Ishikawa (cell line): ENCODE data around the gene ATG101.

Experiments used
- CEBPB ChIP-seq: IDR thresholded peaks from 2 replicates; pipeline ENCODE4 v1.6.1; 2012
- CREB1 ChIP-seq: IDR thresholded peaks from 2 replicates; pipeline ENCODE4 v1.6.1; 2012; ENCODE audit warnings: low read depth
- EGR1 ChIP-seq: IDR thresholded peaks from 2 replicates; pipeline ENCODE4 v1.6.1; 2012
- EP300 ChIP-seq: IDR thresholded peaks from 2 replicates; pipeline ENCODE4 v1.6.1; 2012; ENCODE audit warnings: borderline replicate concordance
- FOXM1 ChIP-seq: IDR thresholded peaks from 2 replicates; pipeline ENCODE4 v1.6.1; 2012; ENCODE audit warnings: low read depth, borderline replicate concordance
- MAX ChIP-seq: IDR thresholded peaks from 2 replicates; pipeline ENCODE4 v1.6.1; 2012
- NFIC ChIP-seq: IDR thresholded peaks from 2 replicates; pipeline ENCODE4 v1.6.1; 2012
- RAD21 ChIP-seq: IDR thresholded peaks from 2 replicates; pipeline ENCODE4 v1.6.1; 2012; ENCODE audit warnings: low read depth
- REST ChIP-seq: IDR thresholded peaks from 2 replicates; pipeline ENCODE4 v1.6.1; 2012; ENCODE audit warnings: low read depth, mild to moderate bottlenecking
- TAF1 ChIP-seq: IDR thresholded peaks from 2 replicates; pipeline ENCODE4 v1.6.1; 2012; ENCODE audit warnings: low read depth, mild to moderate bottlenecking
- TCF12 ChIP-seq: IDR thresholded peaks from 2 replicates; pipeline ENCODE4 v1.6.1; 2012; ENCODE audit warnings: low read depth
- TEAD4 ChIP-seq: IDR thresholded peaks from 2 replicates; pipeline ENCODE4 v1.6.1; 2012
- USF1 ChIP-seq: IDR thresholded peaks from 2 replicates; pipeline ENCODE4 v1.6.1; 2012
- YY1 ChIP-seq: IDR thresholded peaks from 2 replicates; pipeline ENCODE4 v1.6.1; 2012; ENCODE audit warnings: low read depth
- ZBTB7A ChIP-seq: IDR thresholded peaks from 2 replicates; pipeline ENCODE4 v1.6.1; 2012; ENCODE audit warnings: low read depth

Gene ATG101

GRCh38 chr12:52122904-52123303 is 53.1 kb downstream of the ATG101 start:
- TF ChIP-seq FOXM1 (no peak), TEAD4 (no peak), YY1 (no peak), RAD21 (no peak), TCF12 (no peak), CREB1 (no peak), NFIC (no peak), USF1 (no peak), TAF1 (no peak), EP300 (no peak), ZBTB7A (no peak), REST (no peak), EGR1 (no peak), CEBPB (no peak), MAX (no peak)

- TF ChIP-seq ZBTB7A = no peak
- TF ChIP-seq YY1 = no peak
- TF ChIP-seq TCF12 = no peak
- TF ChIP-seq MAX = no peak
- TF ChIP-seq TEAD4 = no peak
- TF ChIP-seq EGR1 = no peak
- TF ChIP-seq CREB1 = no peak
- TF ChIP-seq USF1 = no peak
- no peak for TF ChIP-seq EP300
Observed at GRCh38 chr12:52123487-52124186, 53.9 kb downstream of the ATG101 start.

GRCh38 chr12:52125476-52125900 is 55.7 kb downstream of the ATG101 start:
- no peak for TF ChIP-seq REST
- peak; percentile 63 for TF ChIP-seq YY1
- peak; percentile 90 for TF ChIP-seq EP300
- no peak for TF ChIP-seq TAF1
- TF ChIP-seq NFIC = peak; percentile 93
- TF ChIP-seq TEAD4 = peak; percentile 74
- peak; percentile 75; the same call in 1 of the 2 replicates for TF ChIP-seq MAX
- TF ChIP-seq FOXM1 = peak; percentile 80; the same call in 1 of the 2 replicates
- TF ChIP-seq CEBPB = no peak; the same call in 1 of the 2 replicates
- peak; percentile 96 for TF ChIP-seq TCF12
- TF ChIP-seq ZBTB7A = 0 out of 2 replicates have a peak, but pooled peaks have one; percentile 40
- TF ChIP-seq USF1 = no peak
- TF ChIP-seq CREB1 = no peak
- TF ChIP-seq RAD21 = peak; percentile 16; the same call in 1 of the 2 replicates
- no peak for TF ChIP-seq EGR1

GRCh38 chr12:52126050-52126604 is 56.3 kb downstream of the ATG101 start:
- TF ChIP-seq TCF12 (no peak), TEAD4 (no peak), REST (no peak), CEBPB (no peak), NFIC (no peak), ZBTB7A (no peak), USF1 (no peak), CREB1 (no peak), EP300 (no peak), YY1 (no peak)
